Measurements from ENCODE around the gene PRMT6.
A peak's percentile ranks its signal among the peaks of the same experiment; 100 is the strongest.
"Not testable (repeated sequence)": the region's sequence is repeated elsewhere in the genome, so short reads cannot be mapped to it uniquely, and the experiment has no call there.

The PRMT6 gene

DNA sequence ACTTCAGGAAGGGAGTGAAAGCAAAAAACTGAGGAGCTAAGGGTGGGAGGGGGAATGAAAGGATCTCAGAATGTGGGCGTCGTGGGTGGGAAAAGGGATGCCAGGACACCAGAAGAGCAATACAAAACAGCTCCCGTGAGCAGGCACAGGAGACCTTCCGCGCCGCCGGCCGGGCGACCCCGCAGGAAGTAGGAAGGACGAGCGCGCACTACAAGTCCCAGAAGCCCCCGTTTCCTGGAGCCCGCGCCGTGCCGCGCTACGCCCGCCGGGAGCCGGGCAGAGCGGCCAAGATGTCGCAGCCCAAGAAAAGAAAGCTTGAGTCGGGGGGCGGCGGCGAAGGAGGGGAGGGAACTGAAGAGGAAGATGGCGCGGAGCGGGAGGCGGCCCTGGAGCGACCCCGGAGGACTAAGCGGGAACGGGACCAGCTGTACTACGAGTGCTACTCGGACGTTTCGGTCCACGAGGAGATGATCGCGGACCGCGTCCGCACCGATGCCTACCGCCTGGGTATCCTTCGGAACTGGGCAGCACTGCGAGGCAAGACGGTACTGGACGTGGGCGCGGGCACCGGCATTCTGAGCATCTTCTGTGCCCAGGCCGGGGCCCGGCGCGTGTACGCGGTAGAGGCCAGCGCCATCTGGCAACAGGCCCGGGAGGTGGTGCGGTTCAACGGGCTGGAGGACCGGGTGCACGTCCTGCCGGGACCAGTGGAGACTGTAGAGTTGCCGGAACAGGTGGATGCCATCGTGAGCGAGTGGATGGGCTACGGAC, at the start of gene PRMT6:
TSS of gene PRMT6 (plus strand) at position 249 of the 771 bp plus-strand sequence. CDS start at position 291, 42 bp downstream.
- DNase-seq, result peak; percentile 69 to 92 (median 91)

GRCh38 chr1:107009281-107009680, 47.2 kb upstream of the PRMT6 start:
- DNase-seq, result no peak

GRCh38 chr1:107010582-107010981, 45.9 kb upstream of the PRMT6 start:
- no peak for DNase-seq

- peak in 1 of 3 experiments; percentile 2 for DNase-seq
Observed at GRCh38 chr1:107016376-107016978, 40.0 kb upstream of the PRMT6 start.

DNA sequence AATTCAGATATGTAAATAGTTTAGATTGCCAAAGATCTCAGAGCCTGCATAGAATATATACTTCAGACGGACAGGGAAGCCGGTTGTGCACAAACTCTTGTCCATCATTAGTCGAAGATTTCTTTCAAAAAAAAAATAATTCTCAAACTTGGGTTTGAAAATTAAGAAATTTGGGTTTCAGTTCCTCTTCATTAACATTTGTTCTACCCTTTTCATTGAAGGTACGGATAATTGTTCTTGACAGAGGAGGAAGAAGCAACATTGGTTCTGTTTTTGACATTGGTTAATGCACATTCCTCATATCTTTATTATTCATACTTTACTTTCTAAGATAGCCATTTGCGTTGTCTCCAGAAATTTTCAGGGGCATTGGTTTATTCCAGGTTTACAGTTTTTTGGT, 38.0 kb upstream of the PRMT6 start:
- no peak for DNase-seq

- DNase-seq, result no peak
Observed at GRCh38 chr1:107019166-107019565, 37.3 kb upstream of the PRMT6 start.

- not testable (repeated sequence) for DNase-seq
Observed at GRCh38 chr1:107038874-107039273, 17.6 kb upstream of the PRMT6 start.

DNA sequence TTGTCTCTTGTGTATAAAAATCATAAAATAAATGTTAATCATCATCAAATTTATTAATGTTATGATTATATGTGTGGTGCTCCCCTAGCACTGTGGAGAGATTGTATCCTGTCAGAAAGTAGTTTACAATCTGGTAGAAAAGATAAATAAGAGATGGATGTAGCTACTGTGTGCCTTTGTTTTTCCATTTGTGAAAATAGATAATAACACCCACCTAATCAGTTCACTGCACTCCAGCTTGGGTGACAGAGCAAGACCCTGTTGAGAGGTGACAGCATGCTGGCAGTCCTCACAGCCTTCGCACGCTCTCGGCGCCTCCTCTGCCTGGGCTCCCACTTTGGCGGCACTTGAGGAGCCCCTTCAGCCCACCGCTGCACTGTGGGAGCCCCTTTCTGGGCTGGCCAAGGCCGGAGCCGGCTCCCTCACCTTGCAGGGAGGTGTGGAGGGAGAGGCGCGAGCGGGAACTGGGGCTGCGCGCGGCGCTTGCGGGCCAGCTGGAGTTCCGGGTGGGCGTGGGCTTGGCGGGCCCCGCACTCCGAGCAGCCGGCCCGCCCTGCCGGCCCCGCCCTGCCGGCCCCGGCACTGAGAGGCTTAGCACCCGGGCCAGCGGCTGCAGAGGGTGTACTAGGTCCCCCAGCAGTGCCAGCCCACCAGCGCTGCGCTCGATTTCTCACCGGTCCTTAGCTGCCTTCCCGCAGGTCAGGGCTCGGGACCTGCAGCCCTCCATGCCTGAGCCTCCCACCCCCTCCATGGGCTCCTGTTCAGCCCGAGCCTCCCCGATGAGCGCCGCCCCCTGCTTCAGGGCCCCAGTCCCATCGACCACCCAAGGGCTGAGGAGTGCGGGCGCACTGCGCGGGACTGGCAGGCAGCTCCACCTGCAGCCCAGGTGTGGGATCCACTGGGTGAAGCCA, 11.9 kb upstream of the PRMT6 start:
- DNase-seq, result not testable (repeated sequence)

GRCh38 chr1:107047602-107048001, 8.9 kb upstream of the PRMT6 start:
- DNase-seq, result no peak

DNA sequence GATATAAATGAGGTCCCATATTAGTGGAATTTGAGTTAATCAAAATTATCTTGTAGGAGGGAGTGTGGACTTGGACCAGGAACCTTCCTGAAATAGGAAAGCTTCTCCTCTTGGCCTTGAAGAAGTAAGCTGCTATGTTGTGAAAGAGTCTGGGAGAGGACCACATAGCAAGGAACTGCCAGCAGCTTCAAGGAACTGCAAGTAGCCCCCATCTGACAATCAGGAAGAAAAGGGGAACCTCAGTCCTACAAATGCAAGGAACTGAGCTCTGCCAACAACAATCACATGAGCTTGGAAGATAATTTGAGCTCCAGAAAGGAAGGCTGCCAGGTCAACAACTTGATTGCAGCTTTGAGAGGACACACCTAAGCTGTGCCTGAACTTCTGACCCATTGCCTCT, 8.2 kb upstream of the PRMT6 start:
- DNase-seq, result no peak

DNA sequence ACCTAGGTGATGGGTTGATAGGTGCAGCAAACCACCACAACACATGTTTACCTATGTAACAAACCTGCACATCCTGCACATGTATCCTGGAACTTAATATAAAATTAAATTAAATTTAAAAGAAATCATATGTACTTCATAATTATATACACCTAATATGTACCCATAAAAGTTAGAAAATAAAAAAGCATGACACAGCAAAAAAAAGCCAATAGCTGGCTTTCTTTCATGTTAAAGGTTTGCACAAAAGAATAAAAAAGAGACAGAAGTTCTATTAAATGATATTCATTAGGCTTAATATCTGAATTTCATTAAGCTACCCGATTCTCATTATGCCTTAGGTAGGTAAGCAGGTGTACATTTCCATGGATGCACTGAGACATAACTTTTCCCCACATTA, 5.2 kb upstream of the PRMT6 start:
- no peak for DNase-seq

GRCh38 chr1:107055919-107056425, 502 bp upstream of the PRMT6 start:
- peak in 1 of 3 experiments; percentile 25 for DNase-seq

DNA sequence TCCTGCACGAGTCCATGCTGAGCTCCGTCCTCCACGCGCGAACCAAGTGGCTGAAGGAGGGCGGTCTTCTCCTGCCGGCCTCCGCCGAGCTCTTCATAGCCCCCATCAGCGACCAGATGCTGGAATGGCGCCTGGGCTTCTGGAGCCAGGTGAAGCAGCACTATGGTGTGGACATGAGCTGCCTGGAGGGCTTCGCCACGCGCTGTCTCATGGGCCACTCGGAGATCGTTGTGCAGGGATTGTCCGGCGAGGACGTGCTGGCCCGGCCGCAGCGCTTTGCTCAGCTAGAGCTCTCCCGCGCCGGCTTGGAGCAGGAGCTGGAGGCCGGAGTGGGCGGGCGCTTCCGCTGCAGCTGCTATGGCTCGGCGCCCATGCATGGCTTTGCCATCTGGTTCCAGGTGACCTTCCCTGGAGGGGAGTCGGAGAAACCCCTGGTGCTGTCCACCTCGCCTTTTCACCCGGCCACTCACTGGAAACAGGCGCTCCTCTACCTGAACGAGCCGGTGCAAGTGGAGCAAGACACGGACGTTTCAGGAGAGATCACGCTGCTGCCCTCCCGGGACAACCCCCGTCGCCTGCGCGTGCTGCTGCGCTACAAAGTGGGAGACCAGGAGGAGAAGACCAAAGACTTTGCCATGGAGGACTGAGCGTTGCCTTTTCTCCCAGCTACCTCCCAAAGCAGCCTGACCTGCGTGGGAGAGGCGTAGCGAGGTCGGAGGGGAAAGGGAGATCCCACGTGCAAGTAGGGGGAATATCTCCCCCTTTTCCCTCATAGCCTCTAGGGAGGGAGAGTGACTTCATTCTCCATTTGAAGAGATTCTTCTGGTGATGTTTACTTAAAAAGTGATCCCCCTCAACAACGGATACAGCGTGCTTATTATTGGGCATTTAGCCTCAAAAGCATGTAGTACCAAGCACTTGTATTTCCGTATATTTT, 991 bp downstream of the PRMT6 start:
- peak; percentile 43 to 88 (median 88) for DNase-seq

DNA sequence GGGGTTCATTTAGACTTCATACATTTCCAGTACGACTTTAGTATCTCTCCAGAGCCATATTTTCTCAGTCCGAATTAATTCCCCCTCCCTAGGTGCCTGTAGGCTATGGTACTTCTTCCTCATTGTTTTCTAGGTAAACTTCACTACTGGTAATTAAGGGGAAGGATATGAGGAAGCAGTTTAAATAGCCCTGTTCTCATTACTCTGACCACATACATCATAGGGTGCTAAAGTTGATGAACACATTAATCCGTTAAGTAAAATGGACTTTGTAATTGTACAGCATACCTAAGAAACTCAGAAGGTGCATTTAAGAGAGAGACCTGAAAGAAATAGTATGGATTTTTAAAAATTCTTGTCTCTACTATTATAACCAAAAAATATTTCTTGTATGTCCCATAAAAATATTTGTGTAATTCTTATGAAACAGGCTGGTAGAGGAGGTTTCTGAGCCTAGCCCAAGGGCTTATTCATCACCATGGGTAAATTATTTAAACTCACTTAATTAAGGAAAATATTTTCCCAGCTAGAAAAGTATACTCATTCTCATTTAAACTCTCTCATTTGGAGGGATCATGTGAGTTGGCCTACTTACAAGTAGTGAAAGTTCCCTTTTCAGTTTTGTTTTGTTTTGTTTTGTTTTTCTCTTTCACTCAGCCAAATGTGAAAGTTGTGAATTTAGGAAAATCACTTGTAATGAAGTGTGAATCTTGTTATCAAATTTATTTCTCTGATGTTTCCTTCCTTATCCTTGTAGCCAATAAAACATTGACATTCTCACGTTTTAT, 2.0 kb downstream of the PRMT6 start:
- DNase-seq, result peak in 2 of 3 experiments; percentile 8 to 60

DNA sequence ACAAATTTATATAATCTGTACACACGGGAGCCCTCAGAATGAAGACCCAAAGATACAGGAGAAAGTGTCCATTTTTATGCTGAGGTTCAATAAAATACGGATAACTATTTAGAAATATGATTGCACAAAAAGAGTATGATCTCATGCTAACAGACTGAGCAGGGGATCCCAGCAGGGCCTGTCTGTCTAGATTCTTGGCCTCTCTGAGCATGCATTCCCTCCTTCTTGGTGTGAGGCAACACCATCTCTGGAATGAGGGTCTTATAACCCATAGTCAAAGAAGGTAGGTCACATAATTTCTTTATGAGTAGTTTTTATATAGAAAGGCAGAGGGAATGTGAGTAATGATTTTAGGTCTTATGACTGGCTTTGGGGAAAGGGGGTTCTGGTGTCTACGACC, 5.4 kb downstream of the PRMT6 start:
- no peak for DNase-seq

DNA sequence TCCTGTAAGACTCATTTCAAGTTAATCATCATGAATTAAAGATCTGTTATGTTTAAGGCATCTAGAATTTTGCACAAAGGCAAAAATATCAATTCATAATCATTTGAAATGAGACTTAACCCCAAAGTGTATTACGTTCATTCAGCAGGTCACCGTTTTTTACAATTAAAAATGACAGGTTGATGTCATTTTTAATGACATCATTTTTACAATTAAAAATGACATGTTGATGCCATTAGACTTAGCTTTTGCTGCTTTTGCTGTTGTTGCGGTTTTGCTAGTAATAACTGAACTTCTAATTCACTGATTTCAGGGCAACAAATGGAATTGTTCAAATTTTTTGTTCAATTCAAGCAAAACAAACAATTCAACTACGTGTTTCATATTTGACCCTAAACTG, 17.0 kb downstream of the PRMT6 start:
- no peak for DNase-seq

DNA sequence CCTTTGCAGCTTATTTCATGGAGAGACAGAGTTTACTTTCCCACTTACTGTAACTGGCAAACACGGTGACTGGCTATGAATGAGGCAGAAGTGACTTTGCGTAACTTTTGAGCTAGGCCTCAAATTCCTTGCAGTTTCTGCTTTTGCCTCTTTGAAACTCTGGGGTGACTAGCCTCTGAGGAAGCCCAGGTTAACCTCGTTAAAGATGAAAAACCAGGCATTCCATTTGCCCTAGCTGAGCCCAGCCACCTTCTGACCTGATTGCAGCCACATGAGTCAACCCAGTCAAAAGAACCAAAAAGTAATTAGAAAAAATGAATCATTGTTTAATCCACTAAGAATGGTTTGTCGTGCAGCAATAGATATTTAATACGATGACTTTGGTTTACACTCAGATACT, 20.4 kb downstream of the PRMT6 start:
- DNase-seq, result no peak

DNA sequence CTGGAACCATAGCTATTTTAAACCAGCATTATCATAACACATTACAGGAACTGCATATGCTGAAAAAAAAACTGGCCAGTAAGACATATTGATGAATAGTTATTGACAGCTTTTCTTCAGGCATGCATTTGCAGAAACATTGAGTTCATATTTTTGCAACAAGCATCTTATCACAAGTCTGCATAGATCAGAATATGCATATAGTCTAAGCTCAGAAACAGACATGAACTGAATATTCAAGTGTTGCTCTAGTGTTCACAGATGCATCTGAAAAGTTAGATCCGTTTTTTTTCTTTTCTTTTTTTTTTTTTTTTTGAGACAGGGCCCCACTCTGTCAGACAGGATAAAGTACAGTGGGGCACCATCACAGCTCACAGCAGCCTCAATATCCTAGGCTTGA, 22.8 kb downstream of the PRMT6 start:
- no peak for DNase-seq

DNA sequence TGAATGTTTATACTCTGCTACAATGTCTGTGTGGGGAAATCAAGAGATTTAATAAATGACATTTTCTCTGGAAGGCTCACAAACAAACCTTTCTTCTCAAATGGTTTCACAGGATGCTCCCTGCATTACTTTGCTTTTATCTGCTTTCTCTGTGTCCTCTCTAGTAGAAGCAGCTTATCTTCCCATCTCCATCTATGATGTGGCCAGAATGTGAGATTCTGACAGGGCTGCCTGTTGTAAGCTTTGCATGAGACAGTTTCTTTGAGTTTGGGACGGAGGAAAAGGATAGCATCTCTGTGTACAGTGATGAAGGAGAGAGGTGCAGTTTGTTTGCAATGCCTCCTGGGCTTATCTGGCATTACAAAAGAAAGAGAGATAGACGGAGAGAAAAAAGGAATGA, 24.6 kb downstream of the PRMT6 start:
- no peak for DNase-seq

DNA sequence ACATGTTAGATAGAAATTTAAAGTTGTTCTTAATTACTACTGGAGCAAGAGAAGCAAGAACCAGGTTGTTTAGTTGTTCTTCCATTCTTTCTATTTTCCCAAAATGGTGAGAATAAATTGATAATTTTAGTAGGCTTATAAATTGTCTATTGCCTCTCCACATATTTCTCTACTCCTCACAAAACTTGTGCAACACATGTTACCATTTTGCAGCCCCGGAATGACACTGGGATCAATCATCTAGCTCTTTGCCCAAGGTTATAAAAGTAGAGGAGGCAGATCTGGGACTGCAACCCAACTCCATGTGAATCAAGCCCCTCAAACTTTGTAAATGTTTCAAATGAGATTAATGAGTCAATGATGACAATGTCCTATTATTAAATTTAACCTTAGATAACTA, 34.9 kb downstream of the PRMT6 start:
- DNase-seq, result no peak

DNA sequence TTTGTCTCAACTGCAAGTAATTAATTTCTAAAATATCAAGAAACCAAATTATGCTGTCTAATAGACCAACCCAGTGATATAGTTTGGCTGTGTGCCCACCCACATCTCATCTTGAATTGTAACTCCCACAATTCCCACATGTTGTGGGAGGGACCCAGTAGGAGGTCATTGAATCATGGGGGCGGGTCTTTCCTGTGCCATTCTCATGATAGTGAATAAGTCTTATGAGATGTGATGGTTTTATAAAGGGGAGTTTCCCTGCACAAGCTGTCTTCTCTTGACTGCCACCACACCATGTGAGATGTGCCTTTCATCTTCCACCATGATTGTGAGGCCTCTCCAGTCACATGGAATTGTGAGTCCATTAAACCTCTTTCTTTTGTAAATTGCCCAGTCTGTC, 36.9 kb downstream of the PRMT6 start:
- DNase-seq, result not testable (repeated sequence)

Measured in NCI-H1417 (cell line).